D721Med (cell line): ENCODE data around the gene SLC7A4.

ENCODE experiments used
- DNase-seq: peaks from one replicate; pipeline ENCODE4 v3.0.0; 2011; ENCODE audit warnings: low spot score; ENCODE audit not compliant: insufficient read length
- FAIRE-seq: peaks from 2 replicates; lab custom pipeline; 2011; peaks lifted over from hg19 to GRCh38; lab: Jason Lieb, UNC
- CTCF ChIP-seq: IDR thresholded peaks from 2 replicates; pipeline ENCODE4 v1.5.1; 2012; ENCODE audit warnings: mild to moderate bottlenecking, control low read depth; ENCODE audit not compliant: insufficient read depth; ENCODE audit errors: missing control alignments

The SLC7A4 gene

GRCh38 chr22:21032037-21032867, at the start of gene SLC7A4:
TSS of gene SLC7A4 (minus strand) at chr22:21032561. CDS start at chr22:21031812, 749 bp downstream.
- no peak for TF ChIP-seq CTCF

GRCh38 chr22:21080435-21081137, 48.2 kb upstream of the SLC7A4 start:
- no peak for TF ChIP-seq CTCF
- DNase-seq, result no peak
- FAIRE-seq, result no peak

More at GRCh38 chr22:21032037-21032867, at the start of gene SLC7A4:
- FAIRE-seq, result no peak
- no peak for DNase-seq

GRCh38 chr22:21079493-21079892, 47.1 kb upstream of the SLC7A4 start:
- FAIRE-seq (no peak), DNase-seq (no peak)
- TF ChIP-seq CTCF, result no peak

- DNase-seq (no peak), FAIRE-seq (no peak)
- no peak for TF ChIP-seq CTCF
Measured at GRCh38 chr22:21078916-21079315, 46.6 kb upstream of the SLC7A4 start.

- TF ChIP-seq CTCF, result no peak
- FAIRE-seq, result no peak
- no peak for DNase-seq
Measured at GRCh38 chr22:21077884-21078508, 45.6 kb upstream of the SLC7A4 start.

- TF ChIP-seq CTCF, result no peak
- no peak for DNase-seq
- no peak for FAIRE-seq
Measured at GRCh38 chr22:21076912-21077625, 44.7 kb upstream of the SLC7A4 start.
